Skeletal muscle tissue (tissue), 4 donors: Measurements from ENCODE around the gene RFTN1. TPM values are rescaled to one million over a fixed set of nuclear protein-coding genes. Genes with fewer than 3 reads are reported as not detected.
A peak's percentile ranks its signal among the peaks of the same experiment; 100 is the strongest.

Experiments used
- H3K27ac ChIP-seq: one replicate; pipeline ENCODE4 v1.7.0; 2013; ENCODE audit warnings: mild to moderate bottlenecking, low read depth, low read length, inconsistent platforms
- H3K27me3 ChIP-seq, 3 donors: one replicate each; pipeline ENCODE4 v1.7.0; 2013; ENCODE audit warnings: low read length in 3 of 3; ENCODE audit not compliant: control insufficient read depth in 3 of 3, insufficient read depth in 3 of 3
- H3K36me3 ChIP-seq, 3 donors: one replicate each; pipeline ENCODE4 v1.7.0; 2013; ENCODE audit warnings: low read length in 3 of 3; ENCODE audit not compliant: control insufficient read depth in 3 of 3, insufficient read depth in 3 of 3
- H3K4me1 ChIP-seq, 3 donors: one replicate each; pipeline ENCODE4 v1.7.0; 2013; ENCODE audit warnings: low read length in 3 of 3, mild to moderate bottlenecking in 3 of 3; ENCODE audit not compliant: control insufficient read depth in 3 of 3, insufficient read depth in 3 of 3
- H3K4me3 ChIP-seq, 3 donors: one replicate each; pipeline ENCODE4 v1.7.0; 2013; ENCODE audit warnings: low read length in 3 of 3
- H3K9ac ChIP-seq, 3 donors: one replicate each; pipeline ENCODE4 v1.7.0; 2013; ENCODE audit warnings: low read length in 3 of 3, mild to moderate bottlenecking in 3 of 3, moderate library complexity in 2 of 3, low read depth in 1 of 3
- H3K9me3 ChIP-seq, 3 donors: one replicate each; pipeline ENCODE4 v1.7.0; 2013; ENCODE audit warnings: low read length in 3 of 3; ENCODE audit not compliant: control insufficient read depth in 3 of 3
- total RNA-seq: library from RNA; depleted of rRNA; stranded (reverse); fragments of >200 nt; gene quantifications from one replicate; pipeline ENCODE4 v1.2.3, GENCODE V29; 2014
- donor health status: Osteomylitis.

RFTN1 gene
- total RNA-seq, 1 donor from 2014 or later = 15.7 TPM

- Histone ChIP-seq H3K9me3 (no peaks in the 10 kb centered on the region), H3K36me3 (no peaks in the 10 kb centered on the region), H3K4me1 (peaks cover 16 to 25% (median 17%) of the 10 kb centered on the region in 3 donors), H3K4me3 (peak overlapping the region in 2 of 3 donors; percentile 14 to 23), H3K27ac (peak overlapping the region; percentile 75), H3K9ac (peak overlapping the region in 1 of 3 donors; percentile 69), H3K27me3 (no peaks in the 10 kb centered on the region)
These were observed 15.1 kb upstream of the RFTN1 start for GRCh38 chr3:16528581-16528993.

DNA sequence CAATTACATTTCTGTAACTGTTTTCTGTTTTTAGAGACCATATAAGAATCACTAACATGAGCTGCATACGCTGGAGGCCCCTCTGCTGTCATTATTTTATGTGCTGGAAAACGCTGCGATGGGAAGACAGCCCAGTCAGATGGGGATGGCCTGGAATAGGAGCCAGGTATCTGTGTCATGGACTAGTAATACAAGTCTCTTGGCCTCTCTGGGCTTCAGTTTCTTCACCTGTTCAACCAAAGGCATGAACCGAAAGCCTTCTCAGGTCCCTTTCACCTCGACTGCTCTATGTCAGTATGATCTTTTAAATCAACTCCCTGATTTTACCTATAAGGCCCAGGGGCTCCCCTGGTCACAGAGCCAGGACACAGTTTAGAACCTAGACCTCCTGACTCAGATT is 14.6 kb upstream of the RFTN1 start:
- Histone ChIP-seq H3K27me3 (no peaks in the 10 kb centered on the region), H3K9me3 (no peaks in the 10 kb centered on the region), H3K9ac (peak overlapping the region in 1 of 3 donors; percentile 69), H3K4me3 (peak overlapping the region in 2 of 3 donors; percentile 14 to 23), H3K36me3 (no peaks in the 10 kb centered on the region), H3K27ac (peak overlapping the region; percentile 75), H3K4me1 (peaks cover 16 to 25% (median 17%) of the 10 kb centered on the region in 3 donors)

DNA sequence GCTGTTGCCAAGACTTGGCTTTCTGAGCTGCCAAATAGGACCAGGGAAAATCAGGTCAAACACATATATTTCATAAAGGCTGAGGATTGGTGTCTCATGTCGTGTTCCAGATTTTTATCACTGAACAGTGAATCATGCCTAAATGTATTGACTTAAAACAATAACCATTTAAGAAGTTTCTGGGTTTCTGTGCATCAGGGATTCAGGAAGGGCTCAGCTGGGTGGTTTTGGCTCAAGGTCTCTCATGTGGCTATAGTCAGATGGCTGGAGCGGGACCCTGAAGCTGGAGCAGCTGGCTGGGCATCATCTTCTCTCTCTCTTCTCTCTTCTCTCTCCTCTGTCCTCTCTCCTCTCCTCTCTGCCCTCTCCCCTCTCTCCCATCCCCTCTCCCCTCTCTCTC is 10.7 kb upstream of the RFTN1 start:
- H3K27me3 ChIP-seq = no peaks in the 10 kb centered on the region
- H3K27ac ChIP-seq = no peak overlapping the region
- H3K36me3 ChIP-seq = no peaks in the 10 kb centered on the region
- H3K9me3 ChIP-seq = no peaks in the 10 kb centered on the region
- H3K9ac ChIP-seq = no peak overlapping the region
- peaks cover 17 to 18% (median 18%) of the 10 kb centered on the region in 3 donors for H3K4me1 ChIP-seq
- no peak overlapping the region for H3K4me3 ChIP-seq

DNA sequence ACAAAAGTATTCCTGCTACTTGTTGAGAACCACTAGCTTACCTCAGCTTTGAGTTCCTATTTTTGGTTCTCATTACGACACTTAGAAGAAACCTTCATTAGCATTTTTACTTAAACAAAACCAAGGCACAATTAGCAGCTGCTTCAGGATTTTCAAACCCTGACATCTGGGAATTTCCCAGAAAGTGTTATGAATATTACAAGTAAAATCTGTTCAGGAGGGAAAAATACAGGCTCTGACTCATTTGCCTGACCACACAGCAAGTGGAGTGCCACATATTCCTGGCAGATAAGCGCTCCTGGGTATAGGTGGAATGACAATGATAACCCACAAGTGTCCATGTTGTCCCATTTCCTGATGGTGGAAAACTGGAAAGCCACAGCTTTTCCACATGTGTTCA is 10.3 kb upstream of the RFTN1 start:
- H3K4me1 ChIP-seq = peaks cover 12 to 14% (median 14%) of the 10 kb centered on the region in 3 donors
- H3K36me3 ChIP-seq = no peaks in the 10 kb centered on the region
- H3K9me3 ChIP-seq = no peaks in the 10 kb centered on the region
- no peak overlapping the region for H3K9ac ChIP-seq
- H3K4me3 ChIP-seq = no peak overlapping the region
- H3K27me3 ChIP-seq = no peaks in the 10 kb centered on the region
- no peak overlapping the region for H3K27ac ChIP-seq

GRCh38 chr3:16522834-16523233 is 9.3 kb upstream of the RFTN1 start:
- Histone ChIP-seq H3K27ac (no peak overlapping the region), H3K9me3 (no peaks in the 10 kb centered on the region), H3K4me3 (no peak overlapping the region), H3K36me3 (no peaks in the 10 kb centered on the region), H3K27me3 (no peaks in the 10 kb centered on the region), H3K9ac (no peak overlapping the region), H3K4me1 (peaks cover 3 to 7% (median 4%) of the 10 kb centered on the region in 3 donors)

DNA sequence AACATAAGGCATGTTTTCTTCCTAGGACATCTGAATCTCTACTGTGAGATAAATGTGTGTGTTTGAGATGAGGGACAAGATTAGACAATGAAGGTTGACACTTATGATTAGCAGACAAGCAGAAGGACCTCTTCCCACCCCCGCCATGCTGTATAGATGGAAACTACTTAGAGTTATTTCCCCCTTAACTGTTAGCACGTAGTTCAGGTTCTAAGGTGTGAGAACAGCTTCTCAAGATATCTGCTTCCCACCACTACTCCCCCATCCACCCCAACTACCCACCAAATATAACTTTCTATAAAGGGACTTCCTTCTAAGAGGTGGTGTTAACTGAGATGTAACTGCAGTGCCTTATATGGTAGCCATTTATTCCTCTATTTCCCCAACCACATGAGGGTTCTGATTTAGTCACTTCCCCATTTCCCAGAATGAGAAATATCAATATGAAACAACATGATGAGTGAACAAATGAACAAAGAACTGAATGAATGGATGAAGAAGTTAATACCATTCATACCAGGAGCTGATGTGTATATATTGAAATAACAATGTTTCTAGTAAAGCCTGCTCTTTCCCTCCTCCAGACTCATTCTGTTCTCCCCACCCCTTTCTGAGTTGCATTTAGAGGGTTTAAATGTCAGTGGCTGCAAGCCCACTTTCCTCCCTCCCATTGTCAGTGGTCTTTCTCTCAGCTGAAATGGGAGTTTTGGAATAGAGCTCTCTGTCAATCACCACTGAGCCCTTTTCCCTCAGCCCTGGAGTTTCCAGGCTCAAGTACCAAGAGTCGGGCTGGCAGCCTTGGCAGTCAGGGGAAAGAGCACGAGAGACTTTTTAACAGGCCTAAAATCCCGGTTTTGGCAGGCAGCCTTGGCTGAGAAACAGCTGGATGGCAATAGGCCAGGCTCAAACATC is 7.7 kb upstream of the RFTN1 start:
- Histone ChIP-seq H3K4me1 (peaks cover 2 to 11% (median 11%) of the 10 kb centered on the region in 3 donors), H3K9me3 (no peaks in the 10 kb centered on the region), H3K36me3 (no peaks in the 10 kb centered on the region), H3K27ac (no peak overlapping the region), H3K9ac (no peak overlapping the region), H3K4me3 (no peak overlapping the region), H3K27me3 (no peaks in the 10 kb centered on the region)

DNA sequence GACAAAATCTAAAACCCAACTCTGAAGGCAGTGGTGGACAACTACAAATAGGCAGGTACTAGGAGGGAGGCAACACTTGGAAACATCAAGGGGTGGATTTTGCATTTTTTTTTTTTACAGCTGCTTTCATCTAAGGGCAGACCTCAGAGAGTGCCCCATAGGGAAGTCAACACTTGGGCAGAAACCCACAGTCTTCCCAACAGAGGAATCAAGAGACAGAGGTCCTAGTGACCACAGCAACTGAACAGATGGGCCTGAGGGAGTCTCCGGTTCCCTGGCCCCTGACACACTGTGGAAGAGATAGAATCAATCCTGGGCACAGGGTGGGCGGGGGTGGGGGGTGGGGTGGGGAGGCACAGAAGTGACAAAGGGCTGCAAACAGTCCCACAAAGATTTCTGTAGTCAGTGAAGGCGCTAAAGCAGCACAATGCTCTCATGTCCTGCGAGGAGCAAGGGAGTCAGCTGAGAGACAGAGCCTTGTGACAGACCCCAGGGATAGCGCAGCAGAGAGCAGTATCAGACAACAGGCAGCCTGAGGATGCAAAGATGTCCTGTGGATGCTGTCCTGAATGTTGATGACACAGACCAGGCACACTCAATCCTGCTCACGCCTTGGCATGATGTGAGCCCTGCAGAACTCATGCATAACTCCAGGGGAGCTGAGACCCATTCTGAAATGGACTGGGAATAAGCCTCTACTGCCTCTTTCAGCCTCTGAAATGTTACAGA is 6.9 kb upstream of the RFTN1 start:
- Histone ChIP-seq H3K27me3 (no peaks in the 10 kb centered on the region), H3K4me1 (peaks cover 2 to 18% (median 11%) of the 10 kb centered on the region in 3 donors), H3K27ac (no peak overlapping the region), H3K9me3 (no peaks in the 10 kb centered on the region), H3K9ac (no peak overlapping the region), H3K4me3 (no peak overlapping the region), H3K36me3 (no peaks in the 10 kb centered on the region)

GRCh38 chr3:16516695-16517481 is 3.4 kb upstream of the RFTN1 start:
- H3K4me1 ChIP-seq = peaks cover 23 to 30% (median 28%) of the 10 kb centered on the region in 3 donors
- no peaks in the 10 kb centered on the region for H3K9me3 ChIP-seq
- no peak overlapping the region for H3K4me3 ChIP-seq
- no peaks in the 10 kb centered on the region for H3K36me3 ChIP-seq
- peak overlapping the region; percentile 26 for H3K27ac ChIP-seq
- H3K9ac ChIP-seq = peak overlapping the region in 1 of 3 donors; percentile 18
- no peaks in the 10 kb centered on the region for H3K27me3 ChIP-seq

DNA sequence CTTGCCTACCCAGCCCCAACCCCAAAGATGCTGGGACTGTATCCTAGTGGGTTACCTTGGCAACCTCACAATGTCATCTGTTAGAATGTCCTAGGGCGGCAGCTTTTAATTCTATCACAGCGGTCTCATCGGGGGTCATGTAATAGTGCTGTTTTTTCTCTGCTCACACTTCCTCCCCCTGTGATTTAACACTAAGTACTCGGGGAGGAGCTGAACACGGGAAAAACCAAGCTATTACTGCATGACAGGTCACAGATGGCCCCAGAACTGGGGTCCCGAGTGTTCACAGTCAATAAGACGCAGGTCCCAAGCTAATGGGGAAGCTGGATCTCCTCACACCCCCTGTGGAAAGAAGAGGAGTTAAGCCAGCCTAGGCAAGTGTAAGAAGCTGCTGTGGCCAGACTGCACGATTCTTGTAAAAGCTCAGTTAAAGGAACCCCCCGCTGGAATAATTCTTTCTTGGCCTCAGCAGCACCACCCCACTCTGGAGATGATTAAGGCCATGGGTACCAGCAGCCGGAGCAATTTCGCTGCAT is 2.5 kb upstream of the RFTN1 start:
- H3K4me1 ChIP-seq = peaks cover 32 to 39% (median 37%) of the 10 kb centered on the region in 3 donors
- no peak overlapping the region for H3K4me3 ChIP-seq
- no peaks in the 10 kb centered on the region for H3K9me3 ChIP-seq
- peak overlapping the region; percentile 19 for H3K27ac ChIP-seq
- H3K36me3 ChIP-seq = no peaks in the 10 kb centered on the region
- H3K9ac ChIP-seq = peak overlapping the region in 1 of 3 donors; percentile 40
- no peaks in the 10 kb centered on the region for H3K27me3 ChIP-seq
